Uterus (tissue), 2 donors: ENCODE data around the gene TRIAP1.

Experiments used
- POLR2A ChIP-seq, 2 donors: fragments of 450-650 bp; IDR thresholded peaks; one replicate each; pipeline ENCODE4 v1.6.1; 2016; ENCODE audit warnings: antibody characterized with exemption in 2 of 2, mild to moderate bottlenecking in 1 of 2, moderate library complexity in 1 of 2
- TF ChIP-seq, protein P1 (sequence below), 4 experiments: fragments of 200-600 bp in 2 of 4; fragments of 450-650 bp in 2 of 4; sonication (generic) in 2 of 4; IDR thresholded peaks; one replicate each; pipeline ENCODE4 v1.5.1; 2016 to 2019; ENCODE audit warnings: antibody characterized with exemption in 4 of 4, mild to moderate bottlenecking in 2 of 4, moderate library complexity in 1 of 4

DNA sequence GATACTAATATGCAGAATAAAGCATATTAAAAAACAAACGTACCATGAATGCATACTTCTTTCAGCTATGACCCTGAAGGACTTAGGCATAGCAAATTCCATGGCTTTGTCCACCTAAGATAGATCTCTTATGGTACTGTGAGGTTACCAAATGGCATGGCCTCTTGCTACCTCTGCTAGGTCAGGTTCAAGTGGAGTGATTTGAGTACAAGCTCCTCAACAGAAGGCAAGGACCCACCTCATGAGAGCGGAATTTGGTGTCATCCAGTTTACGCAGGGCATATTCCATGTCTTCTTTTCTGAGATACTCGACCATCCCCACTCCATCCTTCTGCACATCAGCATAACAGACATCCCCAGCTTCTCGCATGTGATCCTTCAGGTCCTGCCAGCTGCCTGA lies 17.5 kb upstream of the TRIAP1 start:
- no peak for TF ChIP-seq POLR2A (IDR thresholded peaks at IDR 0.05)
- TF ChIP-seq, protein P1, sequence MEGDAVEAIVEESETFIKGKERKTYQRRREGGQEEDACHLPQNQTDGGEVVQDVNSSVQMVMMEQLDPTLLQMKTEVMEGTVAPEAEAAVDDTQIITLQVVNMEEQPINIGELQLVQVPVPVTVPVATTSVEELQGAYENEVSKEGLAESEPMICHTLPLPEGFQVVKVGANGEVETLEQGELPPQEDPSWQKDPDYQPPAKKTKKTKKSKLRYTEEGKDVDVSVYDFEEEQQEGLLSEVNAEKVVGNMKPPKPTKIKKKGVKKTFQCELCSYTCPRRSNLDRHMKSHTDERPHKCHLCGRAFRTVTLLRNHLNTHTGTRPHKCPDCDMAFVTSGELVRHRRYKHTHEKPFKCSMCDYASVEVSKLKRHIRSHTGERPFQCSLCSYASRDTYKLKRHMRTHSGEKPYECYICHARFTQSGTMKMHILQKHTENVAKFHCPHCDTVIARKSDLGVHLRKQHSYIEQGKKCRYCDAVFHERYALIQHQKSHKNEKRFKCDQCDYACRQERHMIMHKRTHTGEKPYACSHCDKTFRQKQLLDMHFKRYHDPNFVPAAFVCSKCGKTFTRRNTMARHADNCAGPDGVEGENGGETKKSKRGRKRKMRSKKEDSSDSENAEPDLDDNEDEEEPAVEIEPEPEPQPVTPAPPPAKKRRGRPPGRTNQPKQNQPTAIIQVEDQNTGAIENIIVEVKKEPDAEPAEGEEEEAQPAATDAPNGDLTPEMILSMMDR (IDR thresholded peaks at IDR 0.05): no peak
